Fibroblast of lung (primary cell): ENCODE results near the gene SRGAP2C. TPM values are rescaled to one million over a fixed set of nuclear protein-coding genes. Genes with fewer than 3 reads are reported as not detected.
"Not testable (repeated sequence)": the region's sequence is repeated elsewhere in the genome, so short reads cannot be mapped to it uniquely, and the experiment has no call there.

Source experiments
- DNase-seq, 2 donors: peaks; one replicate each; pipeline versions ENCODE4 v3.0.0 to v3.0.0-alpha.2; 2010; ENCODE audit warnings: low read depth in 2 of 2
- H2AFZ ChIP-seq: 2 replicates; pipeline ENCODE4 v1.5.1; 2012; ENCODE audit warnings: low read length, control low read depth, inconsistent platforms
- H3K27ac ChIP-seq: 2 replicates; pipeline ENCODE4 v1.5.1; 2011; ENCODE audit warnings: low read length, control low read depth; ENCODE audit not compliant: insufficient read depth
- H3K27me3 ChIP-seq: 2 replicates; pipeline ENCODE4 v1.5.1; 2011; ENCODE audit warnings: mild to moderate bottlenecking, low read length; ENCODE audit not compliant: control insufficient read depth, insufficient read depth
- H3K36me3 ChIP-seq: 2 replicates; pipeline ENCODE4 v1.5.1; 2011; ENCODE audit warnings: low read length; ENCODE audit not compliant: control insufficient read depth, insufficient read depth
- H3K4me1 ChIP-seq: 2 replicates; pipeline ENCODE4 v1.5.1; 2011; ENCODE audit warnings: low read length; ENCODE audit not compliant: control insufficient read depth, insufficient read depth; ENCODE audit errors: extremely low read depth
- H3K4me2 ChIP-seq: 2 replicates; pipeline ENCODE4 v1.5.1; 2011; ENCODE audit warnings: low read length, control low read depth; ENCODE audit not compliant: insufficient read depth; ENCODE audit errors: extremely low read depth
- H3K4me3 ChIP-seq, 4 experiments: fragments of 200-600 bp in 1 of 4; sonication (generic) in 1 of 4; replicated peaks in 1 of 4; 2 replicates each; pipeline ENCODE4 v1.5.1; 2011 to 2016; ENCODE audit warnings: low read length in 4 of 4, low read depth in 3 of 4, mild to moderate bottlenecking in 3 of 4, control low read depth in 2 of 4, inconsistent platforms in 1 of 4, mixed read lengths in 1 of 4; ENCODE audit not compliant: insufficient read depth in 1 of 4; ENCODE audit errors: control extremely low read depth in 1 of 4
- H3K79me2 ChIP-seq: 2 replicates; pipeline ENCODE4 v1.5.1; 2012; ENCODE audit warnings: mild to moderate bottlenecking, low read length, inconsistent platforms; ENCODE audit not compliant: control insufficient read depth, insufficient read depth
- H3K9ac ChIP-seq: 2 replicates; pipeline ENCODE4 v1.5.1; 2011; ENCODE audit warnings: mild to moderate bottlenecking, low read length, control low read depth; ENCODE audit not compliant: insufficient read depth
- H3K9me3 ChIP-seq: 2 replicates; pipeline ENCODE4 v1.5.1; 2012; ENCODE audit warnings: low read depth, low read length; ENCODE audit not compliant: control insufficient read depth, insufficient read depth
- H4K20me1 ChIP-seq: 2 replicates; pipeline ENCODE4 v1.5.1; 2011; ENCODE audit warnings: low read length; ENCODE audit not compliant: control insufficient read depth, insufficient read depth; ENCODE audit errors: extremely low read depth
- polyA plus RNA-seq, 2 donors: library from polyadenylated mRNA; depleted of rRNA in 1 of 2; stranded (reverse) in 1 of 2; unstranded in 1 of 2; fragments of >200 nt; gene quantifications; 2 replicates each; pipeline ENCODE4 v1.2.1, GENCODE V29; 2011 to 2012; ENCODE audit warnings: missing spikeins in 1 of 2
- total RNA-seq: library from RNA; depleted of rRNA; stranded (reverse); fragments of >200 nt; gene quantifications from 2 replicates; pipeline ENCODE4 v1.2.1, GENCODE V29; 2014
- TF ChIP-seq, protein P1 (sequence below), 2 donors: IDR thresholded peaks in 1 of 2; conservative IDR thresholded peaks in 1 of 2; 1 replicate in 1 of 2; 2 replicates in 1 of 2; pipeline ENCODE4 v1.5.1; 2011 to 2012; ENCODE audit warnings: low read length in 2 of 2, control low read depth in 1 of 2, inconsistent platforms in 1 of 2, low read depth in 1 of 2, mild to moderate bottlenecking in 1 of 2

Gene SRGAP2C
- total and polyA plus RNA-seq, 2 donors (not counting 1 experiment from before 2014, with no cell fraction given), result 8.2 to 36.5 TPM

- DNase-seq, result peak; percentile 15 to 34
- H3K4me3 ChIP-seq, H3K36me3 ChIP-seq, H3K27me3 ChIP-seq, H4K20me1 ChIP-seq, H3K9ac ChIP-seq, H3K4me1 ChIP-seq, H3K79me2 ChIP-seq, H2AFZ ChIP-seq, H3K27ac ChIP-seq, H3K4me2 ChIP-seq, H3K9me3 ChIP-seq: not testable (repeated sequence)
- TF ChIP-seq, protein P1, sequence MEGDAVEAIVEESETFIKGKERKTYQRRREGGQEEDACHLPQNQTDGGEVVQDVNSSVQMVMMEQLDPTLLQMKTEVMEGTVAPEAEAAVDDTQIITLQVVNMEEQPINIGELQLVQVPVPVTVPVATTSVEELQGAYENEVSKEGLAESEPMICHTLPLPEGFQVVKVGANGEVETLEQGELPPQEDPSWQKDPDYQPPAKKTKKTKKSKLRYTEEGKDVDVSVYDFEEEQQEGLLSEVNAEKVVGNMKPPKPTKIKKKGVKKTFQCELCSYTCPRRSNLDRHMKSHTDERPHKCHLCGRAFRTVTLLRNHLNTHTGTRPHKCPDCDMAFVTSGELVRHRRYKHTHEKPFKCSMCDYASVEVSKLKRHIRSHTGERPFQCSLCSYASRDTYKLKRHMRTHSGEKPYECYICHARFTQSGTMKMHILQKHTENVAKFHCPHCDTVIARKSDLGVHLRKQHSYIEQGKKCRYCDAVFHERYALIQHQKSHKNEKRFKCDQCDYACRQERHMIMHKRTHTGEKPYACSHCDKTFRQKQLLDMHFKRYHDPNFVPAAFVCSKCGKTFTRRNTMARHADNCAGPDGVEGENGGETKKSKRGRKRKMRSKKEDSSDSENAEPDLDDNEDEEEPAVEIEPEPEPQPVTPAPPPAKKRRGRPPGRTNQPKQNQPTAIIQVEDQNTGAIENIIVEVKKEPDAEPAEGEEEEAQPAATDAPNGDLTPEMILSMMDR (conservative IDR thresholded peaks at IDR 0.05 in 1 of 2, IDR thresholded peaks at IDR 0.05 in 1 of 2; ENCODE audit: low read depth in 1 of 2, low read length in 2 of 2), result peak; percentile 16 to 29
These were observed 29.0 kb upstream of the SRGAP2C start for GRCh38 chr1:121155671-121156358.

DNA sequence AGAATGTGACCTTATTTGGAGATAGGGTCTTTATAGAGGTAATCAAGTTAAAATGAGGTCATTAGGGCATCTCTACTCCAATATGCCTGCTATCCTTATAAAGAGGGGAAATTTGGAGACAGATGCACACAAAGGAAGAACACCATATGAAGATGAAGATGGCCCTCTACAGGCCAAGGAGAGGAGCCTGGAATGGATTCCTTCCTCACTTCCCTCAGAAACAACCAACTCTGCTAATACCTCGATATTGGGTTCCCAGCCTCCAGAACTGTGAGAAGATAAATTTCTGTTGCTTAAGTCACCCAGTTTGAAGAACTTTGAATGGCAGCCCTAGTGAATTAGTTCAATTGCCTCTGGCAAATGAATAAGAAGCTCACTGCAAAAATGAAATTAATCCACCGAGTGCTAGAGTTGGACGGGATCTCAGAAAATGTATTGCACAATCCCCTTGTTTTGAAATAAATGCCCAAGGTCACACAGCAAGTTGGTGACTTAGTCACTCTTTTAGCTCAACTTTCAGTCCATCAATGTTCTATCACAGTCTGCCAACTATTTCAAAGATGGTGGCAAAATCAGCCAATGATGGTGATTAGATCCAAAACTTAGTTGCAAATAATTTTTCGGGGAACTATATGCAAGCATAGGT is 27.7 kb upstream of the SRGAP2C start:
- not testable (repeated sequence) for H2AFZ ChIP-seq, H4K20me1 ChIP-seq, H3K4me1 ChIP-seq, H3K27ac ChIP-seq, H3K4me3 ChIP-seq, H3K36me3 ChIP-seq, H3K9me3 ChIP-seq, H3K4me2 ChIP-seq, H3K79me2 ChIP-seq, H3K27me3 ChIP-seq, H3K9ac ChIP-seq, DNase-seq

DNA sequence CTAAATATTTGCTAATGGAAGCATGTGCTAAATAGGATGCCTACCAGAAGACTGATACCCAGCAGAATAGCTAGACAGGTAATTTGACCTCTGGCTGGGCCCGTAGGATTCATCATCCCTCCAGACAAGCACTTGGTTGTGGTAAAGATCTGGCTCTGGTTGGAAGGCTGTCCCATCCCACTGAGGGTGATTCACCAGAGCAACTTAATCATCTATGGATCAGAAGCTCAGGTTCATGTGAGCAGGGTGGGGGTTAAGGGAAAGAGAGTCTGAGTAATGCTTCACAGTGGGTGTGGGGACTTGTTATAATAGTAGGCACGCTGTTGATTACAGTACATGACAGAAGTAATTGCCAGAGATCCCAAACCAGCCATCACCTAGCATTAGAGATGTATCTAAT is 27.2 kb upstream of the SRGAP2C start:
- H3K36me3 ChIP-seq, H2AFZ ChIP-seq, H3K79me2 ChIP-seq, H3K4me1 ChIP-seq, H3K27ac ChIP-seq, H3K4me3 ChIP-seq, H3K9me3 ChIP-seq, H3K9ac ChIP-seq, DNase-seq, H3K4me2 ChIP-seq, H3K27me3 ChIP-seq, H4K20me1 ChIP-seq: not testable (repeated sequence)

DNA sequence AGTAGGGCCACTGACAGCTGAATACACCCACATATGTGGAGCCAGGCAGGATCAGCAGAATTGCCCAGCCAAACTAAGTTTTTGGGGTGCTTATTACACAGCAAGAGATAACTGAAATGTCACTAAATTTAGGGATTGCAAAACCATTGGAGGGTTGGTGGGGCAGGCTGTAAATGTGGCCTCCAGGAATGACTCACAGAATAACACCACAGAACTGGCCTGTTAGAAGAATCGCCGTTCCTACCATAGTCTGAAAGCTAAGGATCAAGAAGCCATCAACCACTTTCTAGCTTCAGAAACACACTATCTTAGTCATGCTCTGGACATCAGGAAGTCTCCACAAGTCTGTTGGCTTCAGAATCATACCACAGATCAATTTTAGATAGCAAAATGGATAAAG is 24.7 kb upstream of the SRGAP2C start:
- not testable (repeated sequence) for DNase-seq, H3K79me2 ChIP-seq, H3K27ac ChIP-seq, H4K20me1 ChIP-seq, H3K9ac ChIP-seq, H3K4me1 ChIP-seq, H3K27me3 ChIP-seq, H3K4me2 ChIP-seq, H3K4me3 ChIP-seq, H2AFZ ChIP-seq, H3K36me3 ChIP-seq, H3K9me3 ChIP-seq

GRCh38 chr1:121161199-121161901 is 23.4 kb upstream of the SRGAP2C start:
- H3K79me2 ChIP-seq, DNase-seq, H3K4me3 ChIP-seq, H3K9me3 ChIP-seq, H3K27me3 ChIP-seq, H3K4me1 ChIP-seq, H4K20me1 ChIP-seq, H3K27ac ChIP-seq, H3K9ac ChIP-seq, H3K36me3 ChIP-seq, H3K4me2 ChIP-seq, H2AFZ ChIP-seq: not testable (repeated sequence)
